Spleen (tissue), 7 donors: ENCODE results near the gene ERG28.

ENCODE experiments used
- CTCF ChIP-seq, 11 experiments: fragments of 200-600 bp in 7 of 11; fragments of 450-650 bp in 4 of 11; sonication (generic) in 4 of 11; IDR thresholded peaks in 8 of 11; conservative IDR thresholded peaks in 3 of 11; 1 replicate in 7 of 11; 2 replicates in 4 of 11; pipeline versions ENCODE4 v1.4.0 to v1.8.0; 2016 to 2021; ENCODE audit warnings: antibody characterized with exemption in 11 of 11, inconsistent platforms in 4 of 11, mild to moderate bottlenecking in 1 of 11
- POLR2A ChIP-seq, 3 donors: fragments of 450-650 bp; IDR thresholded peaks; one replicate each; pipeline ENCODE4 v1.5.1; 2017; ENCODE audit warnings: antibody characterized with exemption in 3 of 3, mild to moderate bottlenecking in 1 of 3
- POLR2AphosphoS5 ChIP-seq, 3 donors: sonication (generic); formaldehyde crosslinking; IDR thresholded peaks; one replicate each; pipeline ENCODE4 v1.5.1; 2017; ENCODE audit warnings: antibody characterized with exemption in 3 of 3
- donor health status: DM: no; HTN: no; CAD: no; lungs with moderate emphysema.
- donor health status: DM: no; HTN: no; CAD: no.
- donor health status: DM: no; HTN: no; CAD: no.

GRCh38 chr14:75627406-75627805, 33.3 kb downstream of the ERG28 start:
- TF ChIP-seq CTCF (IDR thresholded peaks at IDR 0.05 in 8 of 11, conservative IDR thresholded peaks at IDR 0.05 in 3 of 11), result no peak
- no peak for TF ChIP-seq POLR2AphosphoS5 (IDR thresholded peaks at IDR 0.05)
- TF ChIP-seq POLR2A (IDR thresholded peaks at IDR 0.05), result no peak
